Stimulated activated CD4-positive, alpha-beta T cell treated with anti-CD3 and anti-CD28 coated beads, Interleukin-2, amount 100 ng/mL, for 24 hours (primary cell): ENCODE data around the gene GBP2.
"Not testable (repeated sequence)": the region's sequence is repeated elsewhere in the genome, so short reads cannot be mapped to it uniquely, and the experiment has no call there.

Source experiments
- DNase-seq, 2 donors: peaks; one replicate each; pipeline ENCODE4 v3.0.0-alpha.2; 2020

Gene GBP2, protein sequence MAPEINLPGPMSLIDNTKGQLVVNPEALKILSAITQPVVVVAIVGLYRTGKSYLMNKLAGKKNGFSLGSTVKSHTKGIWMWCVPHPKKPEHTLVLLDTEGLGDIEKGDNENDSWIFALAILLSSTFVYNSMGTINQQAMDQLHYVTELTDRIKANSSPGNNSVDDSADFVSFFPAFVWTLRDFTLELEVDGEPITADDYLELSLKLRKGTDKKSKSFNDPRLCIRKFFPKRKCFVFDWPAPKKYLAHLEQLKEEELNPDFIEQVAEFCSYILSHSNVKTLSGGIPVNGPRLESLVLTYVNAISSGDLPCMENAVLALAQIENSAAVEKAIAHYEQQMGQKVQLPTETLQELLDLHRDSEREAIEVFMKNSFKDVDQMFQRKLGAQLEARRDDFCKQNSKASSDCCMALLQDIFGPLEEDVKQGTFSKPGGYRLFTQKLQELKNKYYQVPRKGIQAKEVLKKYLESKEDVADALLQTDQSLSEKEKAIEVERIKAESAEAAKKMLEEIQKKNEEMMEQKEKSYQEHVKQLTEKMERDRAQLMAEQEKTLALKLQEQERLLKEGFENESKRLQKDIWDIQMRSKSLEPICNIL

DNA sequence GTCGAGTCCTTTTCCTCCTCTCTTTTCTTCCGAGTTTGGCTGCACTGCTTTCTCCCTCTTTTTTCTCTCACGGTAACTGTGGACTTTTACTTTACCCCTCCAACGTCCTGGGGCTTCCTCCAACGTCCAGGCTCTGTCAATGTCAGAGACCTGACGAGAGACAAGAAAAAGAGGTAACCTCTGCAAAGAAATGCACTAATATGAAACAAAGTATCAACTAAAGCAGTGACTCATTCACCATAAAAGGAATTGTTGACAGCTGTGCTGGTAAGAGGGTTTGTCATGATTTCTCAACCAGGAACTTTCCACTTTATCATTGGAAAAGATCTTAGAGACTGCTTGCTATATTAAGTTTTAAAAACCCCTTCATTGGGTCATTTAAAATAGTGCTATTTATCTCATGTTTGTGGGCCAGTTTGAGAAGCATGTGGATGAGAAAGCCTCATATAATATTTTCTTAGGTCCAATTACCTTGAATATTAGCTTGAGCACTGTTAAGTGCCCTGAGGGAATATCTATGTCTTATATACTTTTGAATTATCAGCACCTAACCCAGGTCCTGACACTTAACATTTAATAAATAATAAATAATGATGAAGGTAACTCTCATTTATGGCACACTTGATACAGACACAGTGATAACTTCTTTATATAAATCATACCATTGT lies at the start of gene GBP2:
TSS of gene GBP2 (minus strand) at position 202 of the 668 bp plus-strand sequence. CDS start 4,148 bp downstream, outside the sequence.
- DNase-seq, result peak in 1 of 2 donors; percentile 44

DNA sequence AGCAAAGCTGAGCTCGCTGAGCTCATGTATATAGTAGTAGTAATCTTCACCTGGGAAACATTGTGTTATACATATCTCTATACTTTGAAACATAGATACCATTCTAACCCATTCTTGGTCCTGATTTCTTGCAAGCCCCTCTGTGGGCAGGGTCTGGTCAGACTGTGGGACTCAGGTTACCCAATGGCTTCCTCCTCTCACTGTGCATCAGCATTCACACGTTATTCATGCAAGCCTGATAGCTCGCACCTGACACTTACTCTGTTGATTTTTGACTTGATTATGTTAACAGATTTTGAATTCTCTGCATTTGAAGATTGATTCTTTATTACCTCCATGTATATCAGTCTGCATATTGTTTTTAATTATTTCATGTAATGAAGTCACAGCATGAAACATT lies 48.6 kb upstream of the GBP2 start:
- DNase-seq, result no peak

DNA sequence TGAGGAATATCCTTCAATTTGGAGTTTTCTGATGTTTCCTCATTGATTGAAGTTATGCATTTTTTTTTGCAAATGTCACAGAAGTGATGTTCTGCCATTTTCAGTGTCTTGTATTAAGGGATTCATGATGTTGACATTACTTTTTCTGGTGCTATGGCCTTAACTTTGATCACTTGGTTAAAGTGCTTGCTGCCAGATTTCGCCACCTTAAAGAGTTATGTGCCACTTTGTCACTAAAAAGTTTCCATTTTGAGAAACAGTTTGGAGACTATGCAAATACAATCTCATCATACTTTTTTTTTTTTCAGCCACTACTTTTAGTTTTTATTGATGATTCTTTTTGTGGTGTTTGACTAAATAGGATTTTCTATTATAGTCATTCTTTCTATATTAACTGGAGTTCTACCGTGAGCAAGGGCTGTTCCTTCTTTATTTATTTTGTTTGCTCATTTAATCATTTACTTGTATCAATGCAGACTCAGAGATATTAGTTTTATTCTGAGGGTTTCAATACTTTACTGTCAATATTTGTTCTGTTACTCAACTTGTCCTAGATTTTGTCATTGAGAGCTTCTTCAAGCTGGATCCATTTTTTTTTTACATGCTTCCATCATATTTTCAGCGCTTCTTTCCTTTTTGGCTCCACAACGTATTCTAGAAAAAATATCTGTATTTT lies 46.7 kb upstream of the GBP2 start:
- no peak for DNase-seq

DNA sequence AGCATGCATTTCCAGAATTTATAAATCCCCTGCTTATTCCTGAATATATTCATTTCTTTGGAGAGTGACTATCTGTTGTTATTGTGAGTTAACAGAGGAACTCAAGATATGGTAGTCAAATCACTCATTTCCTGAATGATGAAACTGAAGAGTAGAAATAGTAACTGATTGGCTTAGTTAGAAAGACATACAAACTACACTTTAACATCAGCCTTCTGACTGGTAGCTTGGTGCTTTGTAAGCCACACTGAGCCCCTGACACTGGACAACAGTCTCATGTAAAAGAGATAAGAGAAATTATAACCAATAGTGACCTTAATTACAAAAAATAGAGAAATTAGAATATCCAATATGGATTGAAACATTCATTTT lies 45.1 kb upstream of the GBP2 start:
- DNase-seq, result no peak

DNA sequence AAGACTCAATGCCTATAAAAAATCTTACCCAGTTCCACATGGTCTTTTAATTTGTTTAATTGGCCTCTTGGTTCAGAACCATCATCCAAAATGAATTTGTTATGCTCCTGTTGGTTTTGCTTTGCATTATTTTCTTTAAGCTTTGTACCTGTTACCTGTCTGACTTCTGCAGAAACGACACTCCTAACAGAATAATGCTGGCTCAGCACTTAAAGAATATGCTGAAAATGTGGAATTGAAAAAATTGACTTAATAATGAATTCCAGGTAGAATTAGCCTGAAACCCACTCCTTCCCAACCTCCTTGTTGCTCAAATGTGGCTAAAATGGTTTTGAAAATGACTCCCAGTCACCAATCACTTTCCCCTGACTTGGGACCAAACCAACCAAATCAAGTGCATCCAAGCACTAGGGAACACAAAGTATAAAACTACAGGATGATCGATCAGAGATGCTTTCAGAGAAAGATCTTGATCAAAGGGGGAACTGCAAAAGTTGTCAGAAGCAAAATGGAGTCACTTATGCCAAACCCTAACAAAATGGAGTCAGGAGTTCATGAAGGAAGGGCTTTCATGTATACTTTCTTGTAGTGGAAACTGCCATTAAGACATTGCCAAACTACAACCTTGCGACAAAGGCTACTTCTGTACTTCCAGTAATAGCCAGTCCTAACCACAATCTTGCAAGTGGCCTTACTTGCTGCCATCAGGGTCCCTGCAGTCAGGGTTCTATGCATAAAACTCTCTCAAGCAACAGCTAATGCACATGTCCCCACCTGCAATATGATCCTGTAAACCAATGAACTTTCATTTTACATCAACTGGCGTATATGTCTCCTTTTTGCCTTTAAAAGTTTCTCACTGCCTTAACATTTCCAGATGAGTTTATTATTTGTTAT lies 44.5 kb upstream of the GBP2 start:
- no peak for DNase-seq

DNA sequence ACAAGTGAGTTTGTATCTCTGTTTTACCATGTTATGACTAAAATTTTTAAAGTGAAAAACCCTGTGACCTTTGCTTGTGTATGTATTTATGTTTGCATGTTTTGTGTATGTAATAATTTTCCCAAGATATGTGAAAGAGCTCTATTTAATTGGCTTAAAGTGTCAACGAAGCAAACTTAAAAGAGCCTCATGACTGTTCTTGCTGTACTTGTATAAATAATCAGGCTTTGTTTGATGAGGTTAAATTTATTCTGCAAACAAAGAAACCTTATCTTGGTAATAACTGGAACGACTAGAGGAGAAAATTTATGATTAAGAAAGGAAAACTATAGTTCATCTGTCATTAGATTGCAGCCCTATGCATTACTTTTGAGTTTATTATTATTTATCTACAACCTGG lies 43.3 kb upstream of the GBP2 start:
- no peak for DNase-seq

DNA sequence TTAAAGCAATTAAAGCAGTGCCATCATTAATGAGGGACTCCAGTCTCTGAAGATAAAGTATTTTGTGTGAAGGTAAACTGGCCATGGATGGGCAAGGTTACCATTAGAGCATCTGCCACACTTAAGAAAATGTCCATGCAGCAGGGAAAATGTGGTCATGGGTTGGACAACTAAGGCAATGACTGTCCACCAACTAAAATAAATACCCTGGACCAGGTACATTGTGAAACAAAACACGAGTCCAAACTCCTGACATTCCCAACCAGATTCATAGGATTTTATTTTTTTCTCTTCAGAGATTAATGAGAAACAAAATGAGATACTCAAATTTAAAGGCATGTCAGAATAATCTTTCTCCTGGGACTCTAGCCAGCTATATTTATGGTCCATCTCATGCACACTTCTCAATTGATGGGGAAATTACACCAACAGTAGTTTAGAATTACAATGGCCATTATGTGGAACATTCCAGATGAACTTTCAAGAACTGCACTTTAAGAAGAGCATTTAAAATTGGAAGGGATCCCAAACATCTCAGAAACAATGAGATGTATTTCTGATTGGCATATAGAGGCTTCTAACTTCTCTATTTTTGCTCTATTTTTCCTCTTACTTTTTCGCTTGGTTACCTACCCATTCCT lies 41.8 kb upstream of the GBP2 start:
- DNase-seq, result no peak

DNA sequence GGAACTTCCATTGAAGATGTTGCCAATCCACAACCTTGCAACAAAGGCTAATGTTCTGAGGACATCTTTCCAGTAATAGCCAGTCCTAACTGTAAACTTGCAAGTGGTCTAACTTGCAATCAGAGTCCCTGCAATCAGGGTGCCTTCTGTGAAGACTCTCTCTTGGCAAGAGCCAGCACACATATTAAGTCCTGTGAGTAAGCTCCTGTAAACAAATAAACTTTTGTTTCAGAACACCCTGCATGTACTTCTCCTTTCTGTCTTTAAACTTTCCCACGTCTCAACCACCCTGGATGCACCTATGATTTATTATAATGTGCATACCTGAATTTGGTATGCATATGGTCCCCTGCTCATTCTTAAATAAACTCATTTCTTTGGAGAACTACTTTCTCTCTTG lies 40.8 kb upstream of the GBP2 start:
- no peak for DNase-seq

DNA sequence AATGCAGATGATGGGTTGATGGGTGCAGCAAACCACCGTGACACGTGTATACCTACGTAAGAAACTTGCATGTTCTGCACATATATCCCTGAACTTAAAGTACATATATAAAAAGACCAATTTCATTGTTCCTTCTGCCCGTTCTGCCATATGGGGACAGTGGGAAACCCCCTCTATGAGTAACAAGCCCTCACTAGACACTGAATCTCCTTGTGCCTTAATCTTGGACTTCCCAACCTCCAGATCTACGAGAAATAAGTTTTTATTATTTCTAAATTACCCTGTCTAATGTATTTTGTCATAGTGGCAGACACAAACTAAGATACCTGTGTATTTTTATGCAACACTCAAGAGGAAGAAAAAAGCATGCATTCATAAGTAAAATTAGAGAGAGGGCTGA lies 39.9 kb upstream of the GBP2 start:
- no peak for DNase-seq

DNA sequence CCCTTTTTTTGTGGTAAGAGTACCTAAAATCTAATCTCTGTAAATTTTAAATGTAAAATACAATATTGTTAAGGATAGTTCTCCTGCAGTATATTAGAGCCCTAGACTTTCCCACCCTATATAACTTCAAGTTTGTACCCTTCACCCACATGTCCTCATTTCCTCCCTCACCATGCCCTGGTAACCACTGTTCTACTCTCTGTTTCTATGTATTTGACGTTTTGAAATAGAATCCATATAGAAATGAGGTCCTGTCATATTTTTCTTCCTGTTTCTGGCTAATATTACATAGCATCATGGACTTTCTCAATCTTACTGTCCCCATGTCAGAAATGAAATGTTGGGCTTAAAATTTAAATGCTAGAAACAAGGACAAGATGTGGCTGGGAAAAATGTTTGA lies 25.1 kb upstream of the GBP2 start:
- DNase-seq, result no peak

DNA sequence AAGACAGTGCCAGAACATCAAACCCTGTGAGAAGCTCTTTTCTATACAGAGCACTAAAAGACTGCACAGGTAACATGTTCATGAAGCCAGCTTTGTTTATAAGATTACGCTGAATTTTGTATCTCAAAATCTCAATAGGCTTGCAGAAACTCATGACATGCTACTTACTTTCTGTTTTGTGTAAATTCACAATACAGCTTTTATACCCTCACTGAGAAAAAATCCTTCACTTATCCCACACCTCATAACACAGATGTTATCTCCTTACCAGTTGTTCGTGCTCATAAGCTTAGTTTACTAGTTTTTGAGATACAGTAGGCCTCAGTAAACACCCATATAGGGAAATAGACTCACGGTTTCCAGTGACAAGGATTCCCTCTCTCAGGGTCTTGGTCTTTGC lies 24.1 kb upstream of the GBP2 start:
- DNase-seq, result no peak

DNA sequence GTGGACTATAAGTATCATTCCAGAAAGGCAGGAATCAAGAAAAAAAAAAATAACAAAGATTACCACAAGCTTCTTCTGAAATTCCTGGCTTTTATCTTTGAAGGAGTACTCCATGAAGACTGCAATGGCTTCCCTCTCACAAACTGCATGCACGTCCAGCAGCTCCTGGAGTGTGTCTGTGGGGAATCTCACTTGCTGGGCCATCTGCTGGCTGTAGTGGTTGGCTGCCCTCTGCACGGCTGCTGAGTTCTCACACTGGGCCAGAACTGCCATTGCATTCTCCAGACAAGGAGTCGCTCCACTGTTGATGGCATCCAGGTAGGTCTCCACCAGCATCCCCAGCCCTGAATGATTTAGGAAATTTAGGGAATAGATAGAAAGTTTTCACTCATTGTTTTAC lies 23.3 kb upstream of the GBP2 start:
- no peak for DNase-seq

DNA sequence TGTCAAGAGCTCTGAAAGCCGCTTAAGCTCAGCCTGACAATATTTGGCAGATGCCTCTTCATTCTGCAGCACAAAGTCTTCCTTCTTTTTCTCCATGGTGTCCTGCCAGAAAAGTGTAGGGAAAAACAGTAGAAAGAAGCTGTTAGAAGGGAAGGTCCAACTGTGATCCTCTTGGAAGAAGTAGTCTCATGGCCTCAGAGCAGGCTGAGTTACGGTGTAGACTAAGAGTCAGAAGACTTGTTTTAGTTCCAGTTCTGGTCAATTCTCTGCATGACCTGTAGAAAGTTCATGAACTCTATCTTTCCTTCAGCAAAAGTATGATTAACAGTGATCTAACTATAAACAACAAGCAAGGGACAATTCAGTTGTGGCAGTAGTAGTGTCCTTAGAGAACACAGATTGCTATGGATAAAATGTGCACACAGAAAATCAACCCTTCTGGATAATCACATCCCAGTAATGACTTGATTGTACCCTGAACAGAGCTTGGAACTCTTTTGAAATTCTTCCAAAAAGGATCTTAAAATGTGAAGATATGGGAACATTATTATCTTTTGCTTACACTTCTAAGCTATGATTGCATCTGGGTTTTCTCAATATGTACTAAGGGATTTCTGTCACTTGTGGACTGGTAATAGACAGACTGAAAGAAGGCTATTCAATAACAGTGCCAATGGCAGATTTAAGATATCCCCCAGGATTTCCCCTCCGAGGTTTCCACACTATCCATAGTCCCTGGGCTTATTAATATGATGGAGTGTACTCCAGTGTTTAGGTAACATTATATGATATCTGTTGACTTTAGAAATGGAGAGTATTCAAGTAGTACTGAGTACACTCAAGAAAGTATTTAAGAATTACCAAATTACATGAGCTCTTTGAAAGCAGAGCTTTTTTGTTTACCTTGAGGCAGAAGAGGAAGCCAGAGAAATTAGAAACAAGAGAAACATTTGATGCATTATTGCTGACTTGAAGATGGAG lies 22.1 kb upstream of the GBP2 start:
- no peak for DNase-seq

DNA sequence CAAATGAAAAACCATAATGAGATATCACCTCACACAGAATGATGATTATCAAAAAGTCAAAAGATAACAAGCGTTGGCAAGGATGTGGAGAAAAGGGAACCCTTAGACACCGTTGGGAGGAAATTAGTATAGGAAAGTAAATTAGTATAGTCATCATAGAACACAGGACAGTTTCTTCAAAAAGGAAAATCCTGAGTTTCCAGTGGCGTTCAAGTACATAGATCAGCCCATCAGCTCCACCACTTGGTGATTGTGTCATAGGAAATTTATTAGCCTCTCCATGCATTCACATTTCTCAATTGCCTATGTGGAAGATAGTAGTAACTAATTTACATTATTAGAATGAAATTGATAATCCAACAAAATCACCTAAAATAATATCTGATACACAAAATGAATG lies 20.8 kb upstream of the GBP2 start:
- DNase-seq, result no peak

DNA sequence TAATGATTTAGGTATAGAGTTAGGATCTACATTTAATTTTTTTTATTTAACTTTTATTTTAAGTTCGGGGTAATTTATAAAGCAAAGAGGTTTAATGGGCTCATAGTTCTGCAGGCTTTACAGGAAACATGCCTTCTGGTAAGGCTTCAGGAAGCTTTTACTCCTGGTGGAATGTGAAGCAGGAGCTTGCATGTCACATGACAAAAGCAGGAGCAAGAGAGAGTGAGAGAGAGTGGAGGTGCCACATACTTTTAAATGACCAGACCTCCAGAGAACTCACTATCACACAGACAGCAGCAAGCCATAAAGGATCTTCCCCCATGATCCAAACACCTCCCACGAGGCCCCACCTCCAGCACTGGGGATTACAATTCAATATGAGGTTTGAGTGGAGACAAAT lies 17.6 kb upstream of the GBP2 start:
- no peak for DNase-seq

DNA sequence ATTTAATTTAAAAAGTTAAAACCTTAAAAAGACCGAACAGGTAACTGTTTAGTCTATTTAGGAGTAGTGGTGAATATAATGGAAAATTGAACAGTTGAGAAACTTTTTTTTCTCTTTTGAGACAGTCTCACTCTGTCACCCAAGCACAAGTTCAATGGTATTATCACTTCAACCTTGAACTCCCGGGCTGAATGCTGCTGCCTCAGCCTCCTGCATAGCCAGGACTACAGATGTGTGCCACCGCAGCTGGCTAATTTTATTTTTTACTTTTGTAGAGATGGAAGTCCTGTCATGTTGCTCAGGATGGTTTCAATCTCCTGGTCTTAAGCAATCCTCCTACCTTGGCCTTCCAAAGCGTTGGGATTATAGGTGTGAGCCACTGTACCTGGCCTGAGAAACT lies 16.2 kb upstream of the GBP2 start:
- DNase-seq, result no peak

DNA sequence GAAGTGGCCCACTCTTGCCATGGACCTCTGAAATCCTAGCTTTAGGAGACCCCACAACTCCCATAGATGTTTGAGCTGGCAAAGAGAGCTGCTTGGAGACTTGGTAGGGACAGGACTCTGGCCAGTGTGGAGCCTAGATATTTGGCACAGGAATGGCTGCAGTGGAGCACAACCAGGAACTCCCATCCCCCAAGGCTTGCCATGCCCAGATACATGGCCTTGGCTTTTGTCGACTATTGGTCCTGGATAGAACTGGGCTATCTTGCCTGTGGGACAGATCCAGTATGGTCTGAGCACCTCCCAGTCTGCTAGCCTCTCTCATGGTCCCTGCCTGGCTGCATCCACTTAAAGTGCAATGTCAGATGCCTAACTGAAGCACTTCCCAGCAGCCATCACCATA lies 7.8 kb upstream of the GBP2 start:
- DNase-seq, result no peak

DNA sequence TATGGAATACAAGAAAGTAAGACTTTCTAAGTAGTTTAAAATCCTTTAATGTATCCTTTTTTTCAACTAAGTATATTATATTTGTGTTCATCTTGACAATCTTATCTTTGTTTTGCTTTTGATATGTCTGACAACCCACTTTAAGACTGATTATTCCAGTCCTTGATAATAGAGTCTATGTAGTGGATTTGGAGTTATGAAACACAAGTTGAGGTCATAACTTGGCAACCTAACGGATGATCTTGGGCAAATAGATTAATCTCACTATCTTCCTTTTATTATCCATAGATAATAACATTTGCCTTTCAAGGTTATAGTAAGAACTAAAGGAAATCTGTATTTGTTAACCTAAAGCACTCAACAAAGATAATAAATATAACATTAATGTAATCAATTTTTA lies 4.8 kb upstream of the GBP2 start:
- no peak for DNase-seq

DNA sequence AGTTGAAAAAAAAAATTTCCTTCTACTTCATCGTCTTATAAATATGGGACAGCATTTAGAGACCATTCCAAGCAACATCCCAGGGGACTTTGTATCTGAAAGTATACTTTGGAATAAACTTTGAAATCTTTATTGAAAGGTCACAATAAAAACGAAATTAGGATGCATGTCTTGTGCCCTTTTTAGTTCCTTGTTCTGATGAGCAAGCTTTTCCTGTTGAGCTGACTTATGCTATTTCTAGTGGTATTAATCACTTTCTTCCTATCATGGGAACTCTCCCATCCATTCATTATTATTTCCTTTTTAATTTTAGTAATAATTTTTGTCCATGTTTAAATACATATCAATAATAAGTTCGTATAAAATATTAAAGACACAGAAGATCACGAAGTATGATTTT lies 4.0 kb upstream of the GBP2 start:
- no peak for DNase-seq

DNA sequence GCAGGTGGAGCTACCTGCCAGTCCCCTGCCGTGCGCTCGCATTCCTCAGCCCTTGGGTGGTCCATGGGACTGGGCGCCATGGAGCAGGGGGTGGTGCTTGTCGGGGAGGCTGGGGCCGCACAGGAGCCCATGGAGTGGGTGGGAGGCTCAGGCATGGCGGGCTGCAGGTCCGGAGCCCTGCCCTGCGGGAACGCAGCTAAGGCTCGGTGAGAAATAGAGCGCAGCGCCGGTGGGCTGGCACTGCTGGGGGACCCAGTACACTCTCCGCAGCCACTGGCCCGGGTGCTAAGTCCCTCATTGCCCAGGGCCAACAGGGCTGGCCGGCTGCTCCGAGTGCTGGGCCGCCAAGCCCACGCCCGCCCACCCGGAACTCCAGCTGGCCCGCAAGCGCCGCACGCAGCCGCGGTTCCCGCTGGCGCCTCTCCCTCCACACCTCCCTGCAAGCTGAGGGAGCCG lies 2.1 kb upstream of the GBP2 start:
- DNase-seq, result not testable (repeated sequence)
